GM18951 (cell line): ENCODE data around the gene CTCF.

Experiments used
- POLR2A ChIP-seq: IDR thresholded peaks from 4 replicates; pipeline ENCODE4 v1.6.1; 2011; ENCODE audit warnings: mild to moderate bottlenecking; ENCODE audit not compliant: insufficient read length, insufficient read depth; ENCODE audit errors: extremely low read depth
- in situ Hi-C: fragments of 300-500 bp; cut with MboI; formaldehyde crosslinking; loops from one replicate; pipeline ENCODE4 v1.12.0; 2022; ENCODE audit warnings: low sequenced_read_pairs, mixed read lengths, inconsistent platforms; ENCODE audit not compliant: unreplicated experiment

The CTCF gene

DNA sequence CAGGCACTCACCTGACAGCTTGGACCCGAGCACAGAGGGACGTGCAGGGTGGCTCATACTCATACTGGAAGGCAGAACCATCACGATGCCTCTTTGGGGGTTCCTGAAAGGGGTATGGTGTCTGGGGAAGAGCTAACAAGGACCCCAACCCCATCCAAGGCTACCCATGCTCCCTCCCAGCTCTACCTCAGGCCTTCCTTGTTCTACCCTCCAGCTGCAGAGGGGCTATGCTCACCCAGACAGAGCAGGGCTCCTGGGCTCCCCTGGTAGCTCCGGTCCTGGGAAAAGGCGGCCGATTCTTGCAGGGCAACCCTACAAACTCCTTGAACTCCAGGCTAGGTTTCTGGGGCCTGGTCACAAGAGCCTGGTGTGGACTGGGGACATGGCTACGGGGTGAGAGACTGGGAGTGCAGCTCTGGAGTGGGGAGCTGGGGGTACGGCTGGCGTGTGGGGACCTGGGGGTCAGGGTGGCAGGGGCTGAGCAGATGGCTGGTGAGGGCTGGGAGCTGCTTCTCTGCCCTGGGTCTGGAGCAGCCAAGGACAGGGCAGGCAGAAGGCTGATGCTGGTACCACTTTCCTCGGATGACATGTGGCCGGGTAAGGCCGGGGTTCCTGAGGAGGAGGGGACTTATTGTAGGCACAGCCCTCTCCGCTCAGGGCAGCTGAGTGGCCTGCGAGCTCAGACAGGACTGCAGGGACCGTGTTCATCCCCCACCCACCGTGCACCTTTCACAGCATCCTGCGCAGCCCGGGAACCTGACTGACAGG is 95.6 kb downstream of the CTCF start:
- in situ Hi-C loops = loop anchor here (25.0 kb wide), 1 partner anchor 379 kb away; no protein-coding TSS in a partner anchor

DNA sequence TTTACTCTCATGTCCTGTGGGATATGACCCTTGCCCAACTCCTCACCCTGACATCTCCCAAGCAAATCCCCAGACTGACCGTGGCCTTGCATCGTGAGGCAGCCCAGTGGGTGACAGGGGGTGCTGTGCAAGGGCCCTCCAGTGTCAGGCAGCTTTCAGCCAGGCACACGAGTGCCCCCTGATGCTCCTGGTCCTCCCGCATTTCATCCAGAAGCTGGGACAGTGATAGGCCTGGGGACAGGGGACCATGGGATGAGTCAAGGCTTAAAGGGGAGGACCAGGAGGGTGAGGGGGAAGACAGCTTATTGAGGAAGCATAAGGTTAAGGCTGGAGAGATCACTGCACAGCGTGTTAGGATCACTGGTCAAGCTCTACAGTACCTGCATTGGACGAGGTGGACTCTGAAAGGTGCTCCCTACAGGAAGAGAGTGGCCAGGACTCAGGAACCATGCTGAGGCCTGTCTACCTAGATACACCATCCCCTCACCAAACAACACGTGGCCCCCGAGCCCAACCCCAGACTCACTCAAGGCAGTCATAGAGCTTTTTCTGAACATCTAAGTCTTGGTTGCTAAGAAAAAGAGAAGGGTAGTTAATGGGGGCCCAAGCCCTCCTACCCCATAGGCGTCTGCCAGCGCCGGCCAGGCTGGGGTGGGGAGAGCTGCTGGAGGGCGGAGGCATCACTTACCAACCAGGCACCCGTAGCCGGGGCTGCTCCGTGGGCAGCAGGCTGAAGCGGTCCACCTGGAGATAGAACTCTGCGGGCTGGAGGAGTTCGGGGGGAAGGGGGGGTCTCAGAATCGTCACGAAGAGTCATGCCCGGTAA is 96.7 kb downstream of the CTCF start:
- in situ Hi-C loops = loop anchor here (25.0 kb wide), 1 partner anchor 378 kb away; no protein-coding TSS in a partner anchor
- TF ChIP-seq POLR2A = no peak

More for the DNA sequence above, 95.6 kb downstream of the CTCF start:
- no peak for TF ChIP-seq POLR2A

DNA sequence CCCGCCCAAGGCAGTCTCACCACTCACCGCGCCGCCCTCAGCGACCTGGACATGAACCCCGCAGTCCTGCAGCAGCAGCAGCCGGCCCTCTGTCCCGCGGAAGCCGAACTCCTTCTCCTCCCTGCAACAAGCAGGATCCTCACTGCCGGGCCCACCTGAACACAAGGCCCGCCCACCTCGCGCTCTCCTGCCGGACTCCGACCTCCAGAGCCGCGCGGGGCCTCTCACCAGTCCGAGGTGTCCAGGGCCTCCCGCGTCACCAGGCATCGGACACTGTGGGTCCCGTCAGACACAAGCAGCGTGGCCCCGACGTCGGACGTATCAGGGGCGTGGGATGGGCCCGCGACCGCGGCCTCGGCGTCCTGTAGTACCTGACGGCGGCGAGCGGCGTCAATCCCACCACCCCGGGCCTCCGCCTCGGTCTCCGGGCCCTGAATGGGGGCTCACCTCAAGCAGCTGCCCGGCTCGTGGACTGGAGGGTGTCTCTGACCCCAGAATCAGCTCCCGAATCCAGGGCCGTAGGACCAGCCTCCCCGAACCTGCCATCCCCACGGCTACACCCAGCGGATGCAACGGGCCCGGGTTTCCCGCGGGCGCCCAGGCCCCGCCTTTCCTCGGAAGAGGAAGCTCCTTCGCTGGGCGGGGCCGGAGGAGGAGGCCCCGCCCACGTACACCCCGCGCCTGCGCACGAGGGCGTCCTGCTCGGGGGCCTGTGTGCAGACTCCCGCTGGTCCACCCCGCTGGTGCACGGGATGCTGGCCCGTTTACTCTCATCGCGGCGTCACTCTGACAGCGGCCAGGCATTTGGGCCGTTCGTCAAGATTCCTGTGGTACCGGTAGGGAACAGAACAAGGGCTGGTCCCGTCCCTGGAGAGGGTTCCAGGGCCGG is 97.6 kb downstream of the CTCF start, which contains the start of gene ACD:
Gene ACD (minus strand): TSS at position 586 of the 889 bp plus-strand sequence. CDS start 40 bp downstream, at position 546.
- in situ Hi-C loops = loop anchor here (25.0 kb wide), 1 partner anchor 377 kb away; no protein-coding TSS in a partner anchor
- TF ChIP-seq POLR2A = peak; percentile 86

DNA sequence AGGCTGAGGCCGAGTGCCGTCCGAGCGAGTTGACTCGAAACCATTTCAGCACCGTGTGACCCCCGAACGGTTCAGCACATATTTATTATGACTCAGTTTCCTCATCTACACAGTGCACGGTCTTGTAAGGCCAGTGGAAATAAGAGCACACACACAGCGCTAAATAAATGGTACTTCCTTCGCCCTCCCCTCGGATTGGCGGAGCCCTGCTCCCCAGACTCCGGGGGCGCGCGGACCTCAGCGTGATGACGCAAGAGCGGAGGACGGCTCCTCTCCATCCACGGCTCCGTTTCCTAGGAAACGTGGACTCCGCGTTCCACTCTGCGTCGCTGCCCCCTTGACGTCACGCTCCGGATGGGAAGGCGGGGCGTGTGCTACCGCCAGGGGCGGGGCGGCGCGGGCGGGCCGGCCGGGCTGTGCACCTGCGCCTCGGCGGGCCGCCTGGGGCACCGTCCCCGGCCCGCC is 98.3 kb downstream of the CTCF start, which contains the start of gene PARD6A:
Gene PARD6A (plus strand): TSS at position 397 of the 465 bp plus-strand sequence. CDS start 79 bp downstream, outside the sequence.
- no peak for TF ChIP-seq POLR2A
- in situ Hi-C loops = loop anchor here (25.0 kb wide), 1 partner anchor 377 kb away; no protein-coding TSS in a partner anchor

DNA sequence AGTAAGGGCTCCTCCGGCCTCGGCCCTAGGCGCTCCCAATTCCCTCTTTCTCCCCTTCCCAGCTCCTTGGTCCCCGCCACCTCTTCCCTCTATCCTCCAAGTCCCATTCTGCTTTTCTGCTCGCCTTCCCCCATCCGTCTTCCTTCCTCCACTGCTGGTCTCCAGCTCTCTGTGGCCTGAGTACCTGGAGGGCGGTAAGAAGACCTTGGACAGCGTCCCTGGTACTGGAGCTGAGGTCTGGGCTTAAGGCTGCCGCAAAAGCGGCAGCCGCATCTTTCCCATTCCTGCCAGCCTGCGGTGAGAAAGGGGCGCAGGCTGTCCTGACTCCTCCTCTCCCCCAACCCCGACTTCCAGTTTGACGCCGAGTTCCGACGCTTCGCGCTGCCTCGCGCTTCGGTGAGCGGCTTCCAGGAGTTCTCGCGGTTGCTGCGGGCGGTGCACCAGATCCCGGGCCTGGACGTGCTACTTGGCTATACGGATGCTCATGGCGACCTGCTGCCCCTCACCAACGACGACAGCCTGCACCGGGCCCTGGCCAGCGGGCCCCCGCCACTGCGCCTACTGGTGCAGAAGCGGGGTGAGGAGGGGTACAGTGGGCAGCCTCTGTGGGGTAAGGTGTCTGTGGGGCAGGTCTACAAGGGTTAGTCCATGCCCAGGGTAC is 98.9 kb downstream of the CTCF start:
- in situ Hi-C loops = loop anchor here (25.0 kb wide), 1 partner anchor 376 kb away; no protein-coding TSS in a partner anchor
- TF ChIP-seq POLR2A = no peak

DNA sequence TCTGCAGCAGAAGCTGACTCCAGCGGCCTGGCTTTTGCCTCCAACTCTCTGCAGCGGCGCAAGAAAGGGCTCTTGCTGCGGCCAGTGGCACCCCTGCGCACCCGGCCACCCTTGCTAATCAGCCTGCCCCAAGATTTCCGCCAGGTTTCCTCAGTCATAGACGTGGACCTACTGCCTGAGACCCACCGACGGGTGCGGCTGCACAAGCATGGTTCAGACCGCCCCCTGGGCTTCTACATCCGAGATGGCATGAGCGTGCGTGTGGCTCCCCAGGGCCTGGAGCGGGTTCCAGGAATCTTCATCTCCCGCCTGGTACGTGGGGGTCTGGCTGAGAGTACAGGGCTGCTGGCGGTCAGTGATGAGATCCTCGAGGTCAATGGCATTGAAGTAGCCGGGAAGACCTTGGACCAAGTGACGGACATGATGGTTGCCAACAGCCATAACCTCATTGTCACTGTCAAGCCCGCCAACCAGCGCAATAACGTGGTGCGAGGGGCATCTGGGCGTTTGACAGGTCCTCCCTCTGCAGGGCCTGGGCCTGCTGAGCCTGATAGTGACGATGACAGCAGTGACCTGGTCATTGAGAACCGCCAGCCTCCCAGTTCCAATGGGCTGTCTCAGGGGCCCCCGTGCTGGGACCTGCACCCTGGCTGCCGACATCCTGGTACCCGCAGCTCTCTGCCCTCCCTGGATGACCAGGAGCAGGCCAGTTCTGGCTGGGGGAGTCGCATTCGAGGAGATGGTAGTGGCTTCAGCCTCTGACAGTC is 99.7 kb downstream of the CTCF start:
- in situ Hi-C loops = loop anchor here (25.0 kb wide), 1 partner anchor 375 kb away; no protein-coding TSS in a partner anchor
- no peak for TF ChIP-seq POLR2A

DNA sequence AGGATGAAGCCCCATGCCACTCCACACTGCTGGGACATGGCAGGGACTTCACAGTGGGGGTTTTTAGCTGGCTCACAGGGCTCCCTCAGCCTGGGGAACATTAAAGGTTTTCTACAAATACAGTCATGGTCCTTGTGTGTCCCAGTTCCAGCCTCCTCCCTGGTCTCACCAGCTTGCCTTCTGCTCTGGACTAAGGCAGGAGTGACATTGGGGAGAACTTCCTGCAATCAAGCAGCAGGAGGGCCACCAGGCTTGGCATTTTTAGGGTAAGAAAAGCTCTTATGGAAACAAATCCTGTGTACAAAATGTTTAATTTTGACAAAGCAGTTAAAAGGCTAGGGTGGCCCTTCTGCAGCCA is 100.3 kb downstream of the CTCF start:
- in situ Hi-C loops = loop anchor here (25.0 kb wide), 1 partner anchor 375 kb away; no protein-coding TSS in a partner anchor
- no peak for TF ChIP-seq POLR2A

DNA sequence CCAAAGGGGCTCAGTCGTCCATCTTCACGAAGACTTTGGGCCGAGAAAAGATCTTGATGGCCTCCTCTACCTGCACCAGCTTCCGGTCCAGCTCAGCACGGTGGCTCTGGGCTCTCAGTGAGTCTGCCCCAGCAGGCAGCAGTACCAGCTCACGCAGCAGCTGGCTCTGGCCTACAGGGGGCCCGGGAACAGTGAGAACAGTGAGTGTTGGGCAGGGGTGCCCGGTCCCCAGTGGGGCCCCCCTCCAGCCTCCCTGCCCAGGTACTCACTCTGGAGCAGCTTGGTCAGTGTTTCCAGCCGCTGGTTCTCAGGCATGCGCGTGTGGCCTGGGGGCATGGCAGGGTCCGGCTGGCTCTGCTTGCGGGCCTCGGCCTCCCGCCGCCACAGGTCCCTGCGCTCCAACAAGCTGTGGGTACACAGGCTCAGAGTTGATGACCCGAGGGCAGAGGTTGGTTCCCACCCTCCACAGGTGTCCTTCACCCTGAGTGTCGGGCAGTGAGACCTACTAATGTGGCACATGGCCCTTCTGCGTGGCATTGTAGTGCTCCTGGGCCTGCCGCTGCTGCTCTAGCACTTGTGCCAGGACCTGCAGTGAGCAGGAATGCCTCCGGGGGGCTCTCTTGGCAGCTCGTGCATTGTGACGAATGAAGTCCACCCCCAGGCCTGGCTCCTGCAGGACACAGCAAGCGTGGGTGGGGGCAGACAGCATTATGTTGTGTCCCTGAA is 101.0 kb downstream of the CTCF start:
- in situ Hi-C loops = loop anchor here (25.0 kb wide), 1 partner anchor 374 kb away; no protein-coding TSS in a partner anchor
- no peak for TF ChIP-seq POLR2A

DNA sequence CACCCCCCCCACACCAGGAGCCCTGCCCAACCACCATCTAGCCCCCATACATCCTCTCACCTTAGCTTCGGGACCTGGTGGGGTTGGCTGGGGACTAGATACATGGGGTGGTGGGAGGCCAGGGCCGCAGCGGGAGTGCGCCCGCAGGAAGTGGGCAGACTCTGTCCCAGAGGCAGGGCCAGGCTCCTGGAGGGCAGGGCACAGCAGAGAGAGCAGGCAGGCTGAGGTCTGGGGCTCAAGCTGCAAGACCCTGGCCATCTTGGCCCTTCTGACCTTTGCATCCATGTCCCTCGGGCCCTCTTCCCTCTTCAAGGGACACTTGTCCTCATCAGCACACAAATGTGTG is 101.5 kb downstream of the CTCF start:
- in situ Hi-C loops = loop anchor here (25.0 kb wide), 1 partner anchor 373 kb away; no protein-coding TSS in a partner anchor
- no peak for TF ChIP-seq POLR2A

DNA sequence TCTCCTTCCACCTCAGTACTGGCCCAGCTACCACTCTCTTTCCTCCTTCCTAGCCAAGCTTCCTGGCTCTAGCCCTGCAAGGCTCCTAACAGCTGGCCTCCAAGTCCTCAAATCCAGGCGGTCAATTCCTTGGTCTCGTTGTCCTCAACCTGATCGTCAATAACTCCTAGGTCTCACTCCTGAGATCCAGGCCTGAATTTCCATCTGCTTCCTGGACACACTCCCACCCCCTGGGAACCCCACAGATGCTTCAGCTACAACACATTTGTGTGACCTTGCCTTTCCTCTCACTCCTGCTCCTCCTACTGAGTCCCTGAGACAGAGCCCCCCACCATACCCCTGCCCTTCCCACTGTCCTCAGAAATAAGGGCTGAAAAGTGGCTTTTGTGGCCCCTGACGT is 101.9 kb downstream of the CTCF start:
- in situ Hi-C loops = loop anchor here (25.0 kb wide), 1 partner anchor 373 kb away; no protein-coding TSS in a partner anchor
- TF ChIP-seq POLR2A = no peak
